ENCODE measurements around the gene CEP43.

DNA sequence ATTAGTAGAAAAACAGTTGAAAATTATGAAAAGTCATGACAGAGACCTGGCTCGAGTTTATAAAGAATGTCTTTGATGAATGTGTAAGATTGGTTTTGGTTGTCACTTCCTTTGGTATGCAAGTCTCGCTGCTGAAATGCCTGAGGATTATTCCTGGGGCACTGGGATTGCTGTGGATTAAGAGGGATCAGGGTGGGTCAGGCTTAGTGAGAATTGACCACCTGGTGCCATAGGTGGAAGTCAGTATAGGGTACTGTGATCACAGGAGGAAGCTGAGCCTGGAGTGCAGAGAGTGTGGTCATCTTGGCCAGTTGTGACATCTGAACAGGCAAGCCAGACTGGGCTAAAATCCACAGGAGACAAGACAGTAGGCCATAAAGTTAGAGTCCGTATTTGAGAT is 34.9 kb downstream of the CEP43 start:
- TF ChIP-seq CTCF (IDR thresholded peaks at IDR 0.05) (no peak), POLR2AphosphoS5 (IDR thresholded peaks at IDR 0.05; ENCODE audit: insufficient read depth in 1 of 2, low read depth in 1 of 2) (no peak), POLR2A (IDR thresholded peaks at IDR 0.05) (no peak)

All from vagina (tissue), 2 donors.